GM23338 (cell line): ENCODE results near the gene PCSK5. TPM values are rescaled to one million over a fixed set of nuclear protein-coding genes. Genes with fewer than 3 reads are reported as not detected.
"Not testable (repeated sequence)": the region's sequence is repeated elsewhere in the genome, so short reads cannot be mapped to it uniquely, and the experiment has no call there.

ENCODE experiments used
- ATAC-seq: fragments of 200-7000 bp; cut with Tn5 transposase; 3 replicates; pipeline ENCODE4 v1.9.1; 2020
- DNase-seq: peaks from one replicate; pipeline ENCODE4 v3.0.0-alpha.2; 2015; ENCODE audit warnings: low spot score
- H2AFZ ChIP-seq: fragments of 200-600 bp; sonication (generic); 2 replicates; pipeline ENCODE4 v1.8.0; 2016; ENCODE audit warnings: antibody characterized with exemption, mild to moderate bottlenecking, moderate library complexity
- H3F3A ChIP-seq: fragments of 200-600 bp; sonication (generic); replicated peaks from 2 replicates; pipeline ENCODE4 v1.8.0; 2017; ENCODE audit warnings: antibody characterized with exemption, mixed run types, low read depth
- H3K27ac ChIP-seq: fragments of 200-600 bp; sonication (generic); 2 replicates; pipeline ENCODE4 v1.6.1; 2016; ENCODE audit warnings: low read depth
- H3K27me3 ChIP-seq: fragments of 200-600 bp; sonication (generic); 2 replicates; pipeline ENCODE4 v1.8.0; 2016; ENCODE audit warnings: mild to moderate bottlenecking, mixed run types, moderate library complexity; ENCODE audit not compliant: insufficient read depth
- H3K36me3 ChIP-seq: fragments of 200-600 bp; sonication (generic); 2 replicates; pipeline ENCODE4 v1.8.0; 2016; ENCODE audit warnings: mild to moderate bottlenecking; ENCODE audit not compliant: insufficient read depth
- H3K4me1 ChIP-seq: fragments of 200-600 bp; sonication (generic); 2 replicates; pipeline ENCODE4 v1.8.0; 2016; ENCODE audit warnings: mild to moderate bottlenecking, moderate library complexity; ENCODE audit not compliant: insufficient read depth
- H3K4me2 ChIP-seq: fragments of 200-600 bp; sonication (generic); 2 replicates; pipeline ENCODE4 v1.7.1; 2017; ENCODE audit warnings: mixed run types
- H3K4me3 ChIP-seq: fragments of 200-600 bp; sonication (generic); 2 replicates; pipeline ENCODE4 v1.6.1; 2016; ENCODE audit warnings: mixed run types
- H3K79me2 ChIP-seq: fragments of 200-600 bp; sonication (generic); replicated peaks from 2 replicates; pipeline ENCODE4 v1.8.0; 2017; ENCODE audit warnings: mild to moderate bottlenecking; ENCODE audit not compliant: insufficient read depth
- H3K9me2 ChIP-seq: fragments of 200-600 bp; sonication (generic); 2 replicates; pipeline ENCODE4 v1.8.0; 2017; ENCODE audit not compliant: insufficient read depth
- H4K20me1 ChIP-seq: fragments of 200-600 bp; sonication (generic); replicated peaks from 2 replicates; pipeline ENCODE4 v1.8.0; 2017; ENCODE audit warnings: mild to moderate bottlenecking; ENCODE audit not compliant: insufficient read depth
- H3K27ac Mint-ChIP-seq: 2 replicates; pipeline ENCODE4 v1.8.0; 2020; ENCODE audit warnings: inconsistent platforms, mild to moderate bottlenecking, moderate library complexity, mixed read lengths
- H3K27me3 Mint-ChIP-seq: 3 replicates; pipeline ENCODE4 v1.8.0; 2022; ENCODE audit warnings: low read depth, mild to moderate bottlenecking, moderate library complexity, mixed read lengths, inconsistent platforms; ENCODE audit not compliant: insufficient read depth, poor library complexity
- H3K36me3 Mint-ChIP-seq: 3 replicates; pipeline ENCODE4 v1.8.0; 2021; ENCODE audit warnings: low read depth, mild to moderate bottlenecking, inconsistent platforms, moderate library complexity, mixed read lengths
- H3K4me1 Mint-ChIP-seq: 3 replicates; pipeline ENCODE4 v1.8.0; 2020; ENCODE audit warnings: mild to moderate bottlenecking, inconsistent platforms, mixed read lengths
- H3K4me3 Mint-ChIP-seq: 3 replicates; pipeline ENCODE4 v1.8.0; 2021; ENCODE audit warnings: moderate library complexity, mild to moderate bottlenecking, inconsistent platforms, mixed read lengths
- H3K9me3 Mint-ChIP-seq: 3 replicates; pipeline ENCODE4 v1.8.0; 2020; ENCODE audit warnings: moderate library complexity, mild to moderate bottlenecking, inconsistent platforms, mixed read lengths
- CREB1 ChIP-seq: fragments of 250-450 bp; sonication (Bioruptor Pico); IDR thresholded peaks from 2 replicates; pipeline ENCODE4 v1.5.0; 2020; ENCODE audit warnings: low read depth, mild to moderate bottlenecking, moderate library complexity
- CTCF ChIP-seq, 2 experiments: fragments of 200-600 bp in 1 of 2; sonication (generic) in 1 of 2; conservative IDR thresholded peaks; 2 replicates each; pipeline versions ENCODE4 v1.5.1 to v1.6.1; 2016 to 2017; ENCODE audit warnings: antibody characterized with exemption in 2 of 2, low read depth in 2 of 2, mild to moderate bottlenecking in 2 of 2, moderate library complexity in 1 of 2
- EZH2phosphoT487 ChIP-seq: fragments of 200-600 bp; sonication (generic); IDR thresholded peaks from one replicate; pipeline ENCODE4 v1.8.1; 2018; ENCODE audit warnings: antibody characterized with exemption; ENCODE audit not compliant: unreplicated experiment
- NANOG ChIP-seq: IDR thresholded peaks from 2 replicates; pipeline ENCODE4 v1.6.1; 2016; ENCODE audit warnings: antibody characterized with exemption, borderline replicate concordance
- POLR2AphosphoS5 ChIP-seq: IDR thresholded peaks from 2 replicates; pipeline ENCODE4 v1.6.1; 2016; ENCODE audit warnings: antibody characterized with exemption, low read depth
- STAT1 ChIP-seq: IDR thresholded peaks from one replicate; pipeline ENCODE4 v1.6.1; 2016; ENCODE audit warnings: antibody characterized with exemption; ENCODE audit not compliant: unreplicated experiment
- ZNF114 ChIP-seq: fragments of 250-450 bp; sonication (Bioruptor Pico); IDR thresholded peaks from 2 replicates; pipeline ENCODE4 v1.5.0; 2020; ENCODE audit warnings: mild to moderate bottlenecking, moderate library complexity
- ZNF331 ChIP-seq: fragments of 250-450 bp; sonication (Bioruptor Pico); IDR thresholded peaks from 2 replicates; pipeline ENCODE4 v1.5.0; 2020; ENCODE audit warnings: low read depth, mild to moderate bottlenecking, moderate library complexity
- polyA plus RNA-seq: library from polyadenylated mRNA; unstranded; fragments of >200 nt; fragmentation: Nextera tagmentation; extraction: Ambion mirVana; gene quantifications from 2 replicates; pipeline ENCODE4 v1.2.1, GENCODE V29; 2016
- total RNA-seq: library from RNA; depleted of rRNA; stranded (reverse); fragments of >200 nt; shearing (Covaris generic); gene quantifications from 2 replicates; pipeline ENCODE4 v1.2.3, GENCODE V29; 2014
- TF ChIP-seq, protein P1 (sequence below): IDR thresholded peaks from one replicate; pipeline ENCODE4 v1.6.1; 2018; ENCODE audit warnings: antibody characterized with exemption; ENCODE audit not compliant: unreplicated experiment
- TF ChIP-seq, protein P2 (sequence below): fragments of 250-450 bp; sonication (Bioruptor Pico); IDR thresholded peaks from 2 replicates; pipeline ENCODE4 v1.5.0; 2020; ENCODE audit warnings: mild to moderate bottlenecking, moderate library complexity

The PCSK5 gene
- total and polyA plus RNA-seq, 2 experiments from 2014 or later, result 12.3 to 34.8 TPM

- not testable (repeated sequence) for H3K27ac Mint-ChIP-seq, H3K9me3 Mint-ChIP-seq, H3K27me3 Mint-ChIP-seq, H3K79me2 ChIP-seq, H3K4me1 Mint-ChIP-seq, H3K27ac ChIP-seq, H4K20me1 ChIP-seq, H2AFZ ChIP-seq, H3K9me2 ChIP-seq, H3F3A ChIP-seq, H3K27me3 ChIP-seq, H3K4me3 ChIP-seq, H3K36me3 ChIP-seq, DNase-seq, H3K4me2 ChIP-seq, ATAC-seq, H3K4me1 ChIP-seq, H3K4me3 Mint-ChIP-seq
- peaks cover 22% of the 10 kb centered on the region for H3K36me3 Mint-ChIP-seq
Observed at GRCh38 chr9:76081281-76081680, 190.8 kb downstream of the PCSK5 start.

- H3K4me3 ChIP-seq, result no peak overlapping the region
- H3K4me3 Mint-ChIP-seq, result no peak overlapping the region
- H4K20me1 ChIP-seq, result no peaks in the 10 kb centered on the region
- H2AFZ ChIP-seq, result no peak overlapping the region
- DNase-seq, result no peak
- no peak overlapping the region for H3K27ac Mint-ChIP-seq
- H3K4me1 ChIP-seq, result no peaks in the 10 kb centered on the region
- H3K36me3 Mint-ChIP-seq, result peaks cover 19% of the 10 kb centered on the region
- no peaks in the 10 kb centered on the region for H3K27me3 Mint-ChIP-seq
- no peak for ATAC-seq
- no peak for TF ChIP-seq NANOG
- no peak for TF ChIP-seq STAT1
- no peak for TF ChIP-seq ZNF331 (CRISPR knock-in tag)
- TF ChIP-seq ZNF114, result no peak
- TF ChIP-seq, protein P1, sequence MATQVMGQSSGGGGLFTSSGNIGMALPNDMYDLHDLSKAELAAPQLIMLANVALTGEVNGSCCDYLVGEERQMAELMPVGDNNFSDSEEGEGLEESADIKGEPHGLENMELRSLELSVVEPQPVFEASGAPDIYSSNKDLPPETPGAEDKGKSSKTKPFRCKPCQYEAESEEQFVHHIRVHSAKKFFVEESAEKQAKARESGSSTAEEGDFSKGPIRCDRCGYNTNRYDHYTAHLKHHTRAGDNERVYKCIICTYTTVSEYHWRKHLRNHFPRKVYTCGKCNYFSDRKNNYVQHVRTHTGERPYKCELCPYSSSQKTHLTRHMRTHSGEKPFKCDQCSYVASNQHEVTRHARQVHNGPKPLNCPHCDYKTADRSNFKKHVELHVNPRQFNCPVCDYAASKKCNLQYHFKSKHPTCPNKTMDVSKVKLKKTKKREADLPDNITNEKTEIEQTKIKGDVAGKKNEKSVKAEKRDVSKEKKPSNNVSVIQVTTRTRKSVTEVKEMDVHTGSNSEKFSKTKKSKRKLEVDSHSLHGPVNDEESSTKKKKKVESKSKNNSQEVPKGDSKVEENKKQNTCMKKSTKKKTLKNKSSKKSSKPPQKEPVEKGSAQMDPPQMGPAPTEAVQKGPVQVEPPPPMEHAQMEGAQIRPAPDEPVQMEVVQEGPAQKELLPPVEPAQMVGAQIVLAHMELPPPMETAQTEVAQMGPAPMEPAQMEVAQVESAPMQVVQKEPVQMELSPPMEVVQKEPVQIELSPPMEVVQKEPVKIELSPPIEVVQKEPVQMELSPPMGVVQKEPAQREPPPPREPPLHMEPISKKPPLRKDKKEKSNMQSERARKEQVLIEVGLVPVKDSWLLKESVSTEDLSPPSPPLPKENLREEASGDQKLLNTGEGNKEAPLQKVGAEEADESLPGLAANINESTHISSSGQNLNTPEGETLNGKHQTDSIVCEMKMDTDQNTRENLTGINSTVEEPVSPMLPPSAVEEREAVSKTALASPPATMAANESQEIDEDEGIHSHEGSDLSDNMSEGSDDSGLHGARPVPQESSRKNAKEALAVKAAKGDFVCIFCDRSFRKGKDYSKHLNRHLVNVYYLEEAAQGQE, result no peak
- TF ChIP-seq CTCF (conservative IDR thresholded peaks at IDR 0.05; ENCODE audit: low read depth in 2 of 2), result no peak
- TF ChIP-seq POLR2AphosphoS5, result no peak
- TF ChIP-seq, protein P2, sequence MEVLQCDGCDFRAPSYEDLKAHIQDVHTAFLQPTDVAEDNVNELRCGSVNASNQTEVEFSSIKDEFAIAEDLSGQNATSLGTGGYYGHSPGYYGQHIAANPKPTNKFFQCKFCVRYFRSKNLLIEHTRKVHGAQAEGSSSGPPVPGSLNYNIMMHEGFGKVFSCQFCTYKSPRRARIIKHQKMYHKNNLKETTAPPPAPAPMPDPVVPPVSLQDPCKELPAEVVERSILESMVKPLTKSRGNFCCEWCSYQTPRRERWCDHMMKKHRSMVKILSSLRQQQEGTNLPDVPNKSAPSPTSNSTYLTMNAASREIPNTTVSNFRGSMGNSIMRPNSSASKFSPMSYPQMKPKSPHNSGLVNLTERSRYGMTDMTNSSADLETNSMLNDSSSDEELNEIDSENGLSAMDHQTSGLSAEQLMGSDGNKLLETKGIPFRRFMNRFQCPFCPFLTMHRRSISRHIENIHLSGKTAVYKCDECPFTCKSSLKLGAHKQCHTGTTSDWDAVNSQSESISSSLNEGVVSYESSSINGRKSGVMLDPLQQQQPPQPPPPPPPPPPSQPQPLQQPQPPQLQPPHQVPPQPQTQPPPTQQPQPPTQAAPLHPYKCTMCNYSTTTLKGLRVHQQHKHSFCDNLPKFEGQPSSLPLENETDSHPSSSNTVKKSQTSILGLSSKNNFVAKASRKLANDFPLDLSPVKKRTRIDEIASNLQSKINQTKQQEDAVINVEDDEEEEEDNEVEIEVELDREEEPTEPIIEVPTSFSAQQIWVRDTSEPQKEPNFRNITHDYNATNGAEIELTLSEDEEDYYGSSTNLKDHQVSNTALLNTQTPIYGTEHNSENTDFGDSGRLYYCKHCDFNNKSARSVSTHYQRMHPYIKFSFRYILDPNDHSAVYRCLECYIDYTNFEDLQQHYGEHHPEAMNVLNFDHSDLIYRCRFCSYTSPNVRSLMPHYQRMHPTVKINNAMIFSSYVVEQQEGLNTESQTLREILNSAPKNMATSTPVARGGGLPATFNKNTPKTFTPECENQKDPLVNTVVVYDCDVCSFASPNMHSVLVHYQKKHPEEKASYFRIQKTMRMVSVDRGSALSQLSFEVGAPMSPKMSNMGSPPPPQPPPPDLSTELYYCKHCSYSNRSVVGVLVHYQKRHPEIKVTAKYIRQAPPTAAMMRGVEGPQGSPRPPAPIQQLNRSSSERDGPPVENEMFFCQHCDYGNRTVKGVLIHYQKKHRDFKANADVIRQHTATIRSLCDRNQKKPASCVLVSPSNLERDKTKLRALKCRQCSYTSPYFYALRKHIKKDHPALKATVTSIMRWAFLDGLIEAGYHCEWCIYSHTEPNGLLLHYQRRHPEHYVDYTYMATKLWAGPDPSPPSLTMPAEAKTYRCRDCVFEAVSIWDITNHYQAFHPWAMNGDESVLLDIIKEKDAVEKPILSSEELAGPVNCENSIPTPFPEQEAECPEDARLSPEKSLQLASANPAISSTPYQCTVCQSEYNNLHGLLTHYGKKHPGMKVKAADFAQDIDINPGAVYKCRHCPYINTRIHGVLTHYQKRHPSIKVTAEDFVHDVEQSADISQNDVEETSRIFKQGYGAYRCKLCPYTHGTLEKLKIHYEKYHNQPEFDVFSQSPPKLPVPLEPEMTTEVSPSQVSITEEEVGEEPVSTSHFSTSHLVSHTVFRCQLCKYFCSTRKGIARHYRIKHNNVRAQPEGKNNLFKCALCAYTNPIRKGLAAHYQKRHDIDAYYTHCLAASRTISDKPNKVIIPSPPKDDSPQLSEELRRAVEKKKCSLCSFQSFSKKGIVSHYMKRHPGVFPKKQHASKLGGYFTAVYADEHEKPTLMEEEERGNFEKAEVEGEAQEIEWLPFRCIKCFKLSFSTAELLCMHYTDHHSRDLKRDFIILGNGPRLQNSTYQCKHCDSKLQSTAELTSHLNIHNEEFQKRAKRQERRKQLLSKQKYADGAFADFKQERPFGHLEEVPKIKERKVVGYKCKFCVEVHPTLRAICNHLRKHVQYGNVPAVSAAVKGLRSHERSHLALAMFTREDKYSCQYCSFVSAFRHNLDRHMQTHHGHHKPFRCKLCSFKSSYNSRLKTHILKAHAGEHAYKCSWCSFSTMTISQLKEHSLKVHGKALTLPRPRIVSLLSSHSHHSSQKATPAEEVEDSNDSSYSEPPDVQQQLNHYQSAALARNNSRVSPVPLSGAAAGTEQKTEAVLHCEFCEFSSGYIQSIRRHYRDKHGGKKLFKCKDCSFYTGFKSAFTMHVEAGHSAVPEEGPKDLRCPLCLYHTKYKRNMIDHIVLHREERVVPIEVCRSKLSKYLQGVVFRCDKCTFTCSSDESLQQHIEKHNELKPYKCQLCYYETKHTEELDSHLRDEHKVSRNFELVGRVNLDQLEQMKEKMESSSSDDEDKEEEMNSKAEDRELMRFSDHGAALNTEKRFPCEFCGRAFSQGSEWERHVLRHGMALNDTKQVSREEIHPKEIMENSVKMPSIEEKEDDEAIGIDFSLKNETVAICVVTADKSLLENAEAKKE, result no peak
- TF ChIP-seq CREB1, result no peak
- TF ChIP-seq EZH2phosphoT487, result no peak
- H3K4me2 ChIP-seq, result no peak overlapping the region
- H3K9me2 ChIP-seq, result no peaks in the 10 kb centered on the region
- no peaks in the 10 kb centered on the region for H3K27me3 ChIP-seq
- no peaks in the 10 kb centered on the region for H3K4me1 Mint-ChIP-seq
- peaks cover 6% of the 10 kb centered on the region; the same call in 1 of the 3 replicates for H3K9me3 Mint-ChIP-seq
- H3K79me2 ChIP-seq, result no peaks in the 10 kb centered on the region; the same call in 1 of the 2 replicates
- H3F3A ChIP-seq, result no peaks in the 10 kb centered on the region
- H3K36me3 ChIP-seq, result 0 out of 2 replicates have a peak, but pooled peaks cover 6% of the 10 kb centered on the region
- H3K27ac ChIP-seq, result no peak overlapping the region
Observed at GRCh38 chr9:76082057-76082456, 191.6 kb downstream of the PCSK5 start.
